Measurements from ENCODE around the gene SLC30A3. TPM values are rescaled to one million over a fixed set of nuclear protein-coding genes. Genes with fewer than 3 reads are reported as not detected.

Gene SLC30A3
- total and polyA plus RNA-seq, 2 of the 13 experiments (the other 11 are each of a cell fraction or from before 2014, with no cell fraction given) = 0.38 to 0.79 TPM

GRCh38 chr2:27209621-27210401, 53.0 kb downstream of the SLC30A3 start (continued):
- TF ChIP-seq, protein P1, sequence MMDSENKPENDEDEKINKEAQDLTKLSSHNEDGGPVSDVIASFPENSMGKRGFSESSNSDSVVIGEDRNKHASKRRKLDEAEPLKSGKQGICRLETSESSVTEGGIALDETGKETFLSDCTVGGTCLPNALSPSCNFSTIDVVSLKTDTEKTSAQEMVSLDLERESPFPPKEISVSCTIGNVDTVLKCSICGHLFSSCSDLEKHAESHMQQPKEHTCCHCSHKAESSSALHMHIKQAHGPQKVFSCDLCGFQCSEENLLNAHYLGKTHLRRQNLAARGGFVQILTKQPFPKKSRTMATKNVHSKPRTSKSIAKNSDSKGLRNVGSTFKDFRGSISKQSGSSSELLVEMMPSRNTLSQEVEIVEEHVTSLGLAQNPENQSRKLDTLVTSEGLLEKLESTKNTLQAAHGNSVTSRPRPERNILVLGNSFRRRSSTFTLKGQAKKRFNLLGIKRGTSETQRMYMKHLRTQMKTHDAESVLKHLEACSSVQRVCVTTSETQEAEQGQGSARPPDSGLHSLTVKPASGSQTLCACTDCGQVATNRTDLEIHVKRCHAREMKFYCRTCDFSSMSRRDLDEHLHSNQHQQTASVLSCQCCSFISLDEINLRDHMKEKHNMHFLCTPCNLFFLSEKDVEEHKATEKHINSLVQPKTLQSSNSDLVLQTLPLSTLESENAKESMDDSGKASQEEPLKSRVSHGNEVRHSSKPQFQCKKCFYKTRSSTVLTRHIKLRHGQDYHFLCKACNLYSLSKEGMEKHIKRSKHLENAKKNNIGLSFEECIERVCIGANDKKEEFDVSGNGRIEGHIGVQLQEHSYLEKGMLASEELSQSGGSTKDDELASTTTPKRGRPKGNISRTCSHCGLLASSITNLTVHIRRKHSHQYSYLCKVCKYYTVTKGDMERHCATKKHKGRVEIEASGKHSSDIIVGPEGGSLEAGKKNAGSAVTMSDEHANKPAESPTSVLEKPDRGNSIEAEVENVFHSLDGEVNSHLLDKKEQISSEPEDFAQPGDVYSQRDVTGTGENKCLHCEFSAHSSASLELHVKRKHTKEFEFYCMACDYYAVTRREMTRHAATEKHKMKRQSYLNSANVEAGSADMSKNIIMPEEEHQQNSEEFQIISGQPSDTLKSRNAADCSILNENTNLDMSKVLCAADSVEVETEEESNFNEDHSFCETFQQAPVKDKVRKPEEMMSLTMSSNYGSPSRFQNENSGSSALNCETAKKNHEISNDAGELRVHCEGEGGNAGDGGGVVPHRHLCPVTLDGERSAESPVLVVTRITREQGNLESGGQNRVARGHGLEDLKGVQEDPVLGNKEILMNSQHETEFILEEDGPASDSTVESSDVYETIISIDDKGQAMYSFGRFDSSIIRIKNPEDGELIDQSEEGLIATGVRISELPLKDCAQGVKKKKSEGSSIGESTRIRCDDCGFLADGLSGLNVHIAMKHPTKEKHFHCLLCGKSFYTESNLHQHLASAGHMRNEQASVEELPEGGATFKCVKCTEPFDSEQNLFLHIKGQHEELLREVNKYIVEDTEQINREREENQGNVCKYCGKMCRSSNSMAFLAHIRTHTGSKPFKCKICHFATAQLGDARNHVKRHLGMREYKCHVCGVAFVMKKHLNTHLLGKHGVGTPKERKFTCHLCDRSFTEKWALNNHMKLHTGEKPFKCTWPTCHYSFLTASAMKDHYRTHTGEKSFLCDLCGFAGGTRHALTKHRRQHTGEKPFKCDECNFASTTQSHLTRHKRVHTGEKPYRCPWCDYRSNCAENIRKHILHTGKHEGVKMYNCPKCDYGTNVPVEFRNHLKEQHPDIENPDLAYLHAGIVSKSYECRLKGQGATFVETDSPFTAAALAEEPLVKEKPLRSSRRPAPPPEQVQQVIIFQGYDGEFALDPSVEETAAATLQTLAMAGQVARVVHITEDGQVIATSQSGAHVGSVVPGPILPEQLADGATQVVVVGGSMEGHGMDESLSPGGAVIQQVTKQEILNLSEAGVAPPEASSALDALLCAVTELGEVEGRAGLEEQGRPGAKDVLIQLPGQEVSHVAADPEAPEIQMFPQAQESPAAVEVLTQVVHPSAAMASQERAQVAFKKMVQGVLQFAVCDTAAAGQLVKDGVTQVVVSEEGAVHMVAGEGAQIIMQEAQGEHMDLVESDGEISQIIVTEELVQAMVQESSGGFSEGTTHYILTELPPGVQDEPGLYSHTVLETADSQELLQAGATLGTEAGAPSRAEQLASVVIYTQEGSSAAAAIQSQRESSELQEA (CRISPR knock-in tag; IDR thresholded peaks at IDR 0.05; ENCODE audit: not compliant biosample characterization) = no peak
- TF ChIP-seq SP5 (CRISPR knock-in tag; IDR thresholded peaks at IDR 0.05; ENCODE audit: borderline replicate concordance, low read depth) = no peak
- TF ChIP-seq NFKB2 (CRISPR knock-in tag; IDR thresholded peaks at IDR 0.05; ENCODE audit: borderline replicate concordance) = no peak
- TF ChIP-seq, protein P2, sequence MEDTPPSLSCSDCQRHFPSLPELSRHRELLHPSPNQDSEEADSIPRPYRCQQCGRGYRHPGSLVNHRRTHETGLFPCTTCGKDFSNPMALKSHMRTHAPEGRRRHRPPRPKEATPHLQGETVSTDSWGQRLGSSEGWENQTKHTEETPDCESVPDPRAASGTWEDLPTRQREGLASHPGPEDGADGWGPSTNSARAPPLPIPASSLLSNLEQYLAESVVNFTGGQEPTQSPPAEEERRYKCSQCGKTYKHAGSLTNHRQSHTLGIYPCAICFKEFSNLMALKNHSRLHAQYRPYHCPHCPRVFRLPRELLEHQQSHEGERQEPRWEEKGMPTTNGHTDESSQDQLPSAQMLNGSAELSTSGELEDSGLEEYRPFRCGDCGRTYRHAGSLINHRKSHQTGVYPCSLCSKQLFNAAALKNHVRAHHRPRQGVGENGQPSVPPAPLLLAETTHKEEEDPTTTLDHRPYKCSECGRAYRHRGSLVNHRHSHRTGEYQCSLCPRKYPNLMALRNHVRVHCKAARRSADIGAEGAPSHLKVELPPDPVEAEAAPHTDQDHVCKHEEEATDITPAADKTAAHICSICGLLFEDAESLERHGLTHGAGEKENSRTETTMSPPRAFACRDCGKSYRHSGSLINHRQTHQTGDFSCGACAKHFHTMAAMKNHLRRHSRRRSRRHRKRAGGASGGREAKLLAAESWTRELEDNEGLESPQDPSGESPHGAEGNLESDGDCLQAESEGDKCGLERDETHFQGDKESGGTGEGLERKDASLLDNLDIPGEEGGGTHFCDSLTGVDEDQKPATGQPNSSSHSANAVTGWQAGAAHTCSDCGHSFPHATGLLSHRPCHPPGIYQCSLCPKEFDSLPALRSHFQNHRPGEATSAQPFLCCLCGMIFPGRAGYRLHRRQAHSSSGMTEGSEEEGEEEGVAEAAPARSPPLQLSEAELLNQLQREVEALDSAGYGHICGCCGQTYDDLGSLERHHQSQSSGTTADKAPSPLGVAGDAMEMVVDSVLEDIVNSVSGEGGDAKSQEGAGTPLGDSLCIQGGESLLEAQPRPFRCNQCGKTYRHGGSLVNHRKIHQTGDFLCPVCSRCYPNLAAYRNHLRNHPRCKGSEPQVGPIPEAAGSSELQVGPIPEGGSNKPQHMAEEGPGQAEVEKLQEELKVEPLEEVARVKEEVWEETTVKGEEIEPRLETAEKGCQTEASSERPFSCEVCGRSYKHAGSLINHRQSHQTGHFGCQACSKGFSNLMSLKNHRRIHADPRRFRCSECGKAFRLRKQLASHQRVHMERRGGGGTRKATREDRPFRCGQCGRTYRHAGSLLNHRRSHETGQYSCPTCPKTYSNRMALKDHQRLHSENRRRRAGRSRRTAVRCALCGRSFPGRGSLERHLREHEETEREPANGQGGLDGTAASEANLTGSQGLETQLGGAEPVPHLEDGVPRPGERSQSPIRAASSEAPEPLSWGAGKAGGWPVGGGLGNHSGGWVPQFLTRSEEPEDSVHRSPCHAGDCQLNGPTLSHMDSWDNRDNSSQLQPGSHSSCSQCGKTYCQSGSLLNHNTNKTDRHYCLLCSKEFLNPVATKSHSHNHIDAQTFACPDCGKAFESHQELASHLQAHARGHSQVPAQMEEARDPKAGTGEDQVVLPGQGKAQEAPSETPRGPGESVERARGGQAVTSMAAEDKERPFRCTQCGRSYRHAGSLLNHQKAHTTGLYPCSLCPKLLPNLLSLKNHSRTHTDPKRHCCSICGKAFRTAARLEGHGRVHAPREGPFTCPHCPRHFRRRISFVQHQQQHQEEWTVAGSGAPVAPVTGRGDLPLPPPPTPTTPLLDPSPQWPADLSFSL (CRISPR knock-in tag; IDR thresholded peaks at IDR 0.05) = no peak
- no peak for TF ChIP-seq HNRNPL (IDR thresholded peaks at IDR 0.05; ENCODE audit: low read depth, low read length)
- TF ChIP-seq ZNF749 (CRISPR knock-in tag; IDR thresholded peaks at IDR 0.05; ENCODE audit: borderline replicate concordance) = no peak
- TF ChIP-seq TFE3 (CRISPR knock-in tag; IDR thresholded peaks at IDR 0.05) = peak; percentile 49; the same call in 1 of the 2 replicates
- no peak for TF ChIP-seq PAX8 (CRISPR knock-in tag; IDR thresholded peaks at IDR 0.05; ENCODE audit: borderline replicate concordance)
- no peak for TF ChIP-seq GPBP1L1 (CRISPR knock-in tag; IDR thresholded peaks at IDR 0.05)
- no peak for TF ChIP-seq KLF15 (CRISPR knock-in tag; IDR thresholded peaks at IDR 0.05; ENCODE audit: borderline replicate concordance)
